Measurements from ENCODE around the gene KCNMA1. TPM values are rescaled to one million over a fixed set of nuclear protein-coding genes. Genes with fewer than 3 reads are reported as not detected.

The KCNMA1 gene
- total RNA-seq, 1 experiment from 2014 or later, result 0.70 TPM

DNA sequence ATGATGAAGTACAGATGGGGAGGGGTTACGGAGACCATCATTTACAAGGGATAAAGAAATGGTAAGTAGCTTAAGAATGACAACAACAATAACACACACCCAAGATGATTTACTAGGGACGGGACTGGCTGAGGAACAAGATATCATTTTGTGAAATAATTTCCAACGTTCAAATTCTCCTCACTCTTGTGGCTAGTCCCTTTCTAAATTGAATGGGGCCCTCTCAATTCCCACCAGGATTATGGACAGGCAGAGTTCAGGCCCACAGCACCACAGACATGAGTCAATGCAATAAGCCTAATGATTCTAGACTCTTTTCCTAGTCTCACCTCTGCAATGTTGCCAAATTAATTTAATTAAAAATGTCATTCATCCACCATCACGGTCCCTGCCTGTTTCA is 448.1 kb downstream of the KCNMA1 start:
- Histone ChIP-seq H3K79me2 (ENCODE audit: low read depth) (no peaks in the 10 kb centered on the region), H3K9me3 (ENCODE audit: insufficient read depth, low read depth) (no peaks in the 10 kb centered on the region), H3K27me3 (ENCODE audit: insufficient read depth, low read depth) (no peaks in the 10 kb centered on the region), H3K36me3 (ENCODE audit: low read depth) (no peaks in the 10 kb centered on the region), H3K4me3 (no peak overlapping the region), H4K20me1 (ENCODE audit: insufficient read depth) (no peaks in the 10 kb centered on the region), H3K4me2 (no peak overlapping the region), H3K4me1 (replicated peaks; ENCODE audit: insufficient read depth) (peaks cover 21% of the 10 kb centered on the region), H2AFZ (no peak overlapping the region), H3K27ac (no peak overlapping the region), H3K9me2 (ENCODE audit: insufficient read depth) (no peaks in the 10 kb centered on the region), H3F3A (ENCODE audit: insufficient read depth, low read depth) (peaks cover 3% of the 10 kb centered on the region; the same call in 1 of the 2 replicates)
- ChIA-PET POLR2A (ENCODE audit: unreplicated experiment) (interaction anchor here (0.8 kb wide), 1 partner anchor 206 kb away, joined by 9 read pairs; no protein-coding TSS in a partner anchor), CTCF (no interaction called here)
- no TSS peak for BruUV-seq (replicated peaks)
- no peak for DNase-seq
- intact Hi-C loops (cut with micrococcal nuclease; ENCODE audit: unreplicated experiment), result no loop called here
- no peak for TF ChIP-seq EZH2 (IDR thresholded peaks at IDR 0.05; ENCODE audit: low read depth)
- TF ChIP-seq, protein P1, sequence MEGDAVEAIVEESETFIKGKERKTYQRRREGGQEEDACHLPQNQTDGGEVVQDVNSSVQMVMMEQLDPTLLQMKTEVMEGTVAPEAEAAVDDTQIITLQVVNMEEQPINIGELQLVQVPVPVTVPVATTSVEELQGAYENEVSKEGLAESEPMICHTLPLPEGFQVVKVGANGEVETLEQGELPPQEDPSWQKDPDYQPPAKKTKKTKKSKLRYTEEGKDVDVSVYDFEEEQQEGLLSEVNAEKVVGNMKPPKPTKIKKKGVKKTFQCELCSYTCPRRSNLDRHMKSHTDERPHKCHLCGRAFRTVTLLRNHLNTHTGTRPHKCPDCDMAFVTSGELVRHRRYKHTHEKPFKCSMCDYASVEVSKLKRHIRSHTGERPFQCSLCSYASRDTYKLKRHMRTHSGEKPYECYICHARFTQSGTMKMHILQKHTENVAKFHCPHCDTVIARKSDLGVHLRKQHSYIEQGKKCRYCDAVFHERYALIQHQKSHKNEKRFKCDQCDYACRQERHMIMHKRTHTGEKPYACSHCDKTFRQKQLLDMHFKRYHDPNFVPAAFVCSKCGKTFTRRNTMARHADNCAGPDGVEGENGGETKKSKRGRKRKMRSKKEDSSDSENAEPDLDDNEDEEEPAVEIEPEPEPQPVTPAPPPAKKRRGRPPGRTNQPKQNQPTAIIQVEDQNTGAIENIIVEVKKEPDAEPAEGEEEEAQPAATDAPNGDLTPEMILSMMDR (conservative IDR thresholded peaks at IDR 0.05), result no peak

DNA sequence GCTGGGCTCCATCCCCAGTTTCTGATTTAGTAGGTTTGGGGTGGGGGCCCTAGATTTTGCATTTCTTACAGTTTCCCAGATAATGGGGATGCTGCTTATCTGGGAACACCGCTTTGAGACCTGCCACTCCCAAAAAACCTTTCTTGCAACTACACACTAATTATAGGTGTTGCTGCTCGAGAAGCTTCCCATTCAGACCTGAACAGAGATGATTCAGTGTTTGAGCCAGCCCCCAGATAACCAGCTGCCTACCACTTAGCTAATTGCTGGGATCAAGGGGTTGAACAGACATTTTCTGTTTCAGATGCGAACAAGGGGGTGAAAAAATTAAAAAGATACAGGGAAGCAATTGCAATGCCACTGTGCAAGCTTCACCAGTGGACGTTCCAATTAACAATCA is 448.5 kb downstream of the KCNMA1 start:
- ChIA-PET POLR2A (ENCODE audit: unreplicated experiment) (interaction anchor here (0.8 kb wide), 1 partner anchor 206 kb away, joined by 9 read pairs; no protein-coding TSS in a partner anchor), CTCF (no interaction called here)
- no peak overlapping the region for H2AFZ ChIP-seq
- no peak overlapping the region for H3K27ac ChIP-seq
- no peaks in the 10 kb centered on the region for H3K9me3 ChIP-seq (ENCODE audit: insufficient read depth, low read depth)
- no peaks in the 10 kb centered on the region for H3K27me3 ChIP-seq (ENCODE audit: insufficient read depth, low read depth)
- no peaks in the 10 kb centered on the region for H3K9me2 ChIP-seq (ENCODE audit: insufficient read depth)
- no TSS peak for BruUV-seq (replicated peaks)
- H4K20me1 ChIP-seq (ENCODE audit: insufficient read depth), result no peaks in the 10 kb centered on the region
- no peaks in the 10 kb centered on the region for H3K79me2 ChIP-seq (ENCODE audit: low read depth)
- TF ChIP-seq EZH2 (IDR thresholded peaks at IDR 0.05; ENCODE audit: low read depth), result no peak
- TF ChIP-seq, protein P1 (conservative IDR thresholded peaks at IDR 0.05), result no peak
- H3F3A ChIP-seq (ENCODE audit: insufficient read depth, low read depth), result no peaks in the 10 kb centered on the region
- H3K4me2 ChIP-seq, result no peak overlapping the region
- no peak for DNase-seq
- H3K4me1 ChIP-seq (replicated peaks; ENCODE audit: insufficient read depth), result peaks cover 17% of the 10 kb centered on the region
- H3K36me3 ChIP-seq (ENCODE audit: low read depth), result no peaks in the 10 kb centered on the region
- no peak overlapping the region for H3K4me3 ChIP-seq
- intact Hi-C loops (cut with micrococcal nuclease; ENCODE audit: unreplicated experiment), result no loop called here

DNA sequence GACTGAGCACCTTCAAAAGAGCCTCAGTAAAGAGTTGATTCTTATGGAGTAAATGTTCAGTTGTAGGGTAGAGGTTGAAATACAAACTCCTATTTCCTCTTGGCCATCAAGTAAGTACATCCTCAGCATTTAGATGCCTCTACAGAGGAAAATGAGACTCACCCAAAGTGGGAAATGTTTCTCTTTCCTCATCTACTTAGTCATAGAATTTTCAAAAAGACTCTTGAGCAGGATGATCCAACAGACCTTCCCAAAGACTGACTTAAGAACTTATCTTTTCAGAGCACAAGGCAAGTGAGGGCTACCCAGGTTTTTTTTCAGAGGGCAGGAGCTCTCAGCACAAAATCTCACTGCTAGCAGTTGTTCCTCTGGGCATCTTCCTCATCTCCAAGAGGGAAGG is 449.1 kb downstream of the KCNMA1 start:
- intact Hi-C loops (cut with micrococcal nuclease; ENCODE audit: unreplicated experiment), result no loop called here
- 0 out of 2 replicates have a peak overlapping the region, but pooled peaks have one; percentile 7 for H3K27ac ChIP-seq
- H3K79me2 ChIP-seq (ENCODE audit: low read depth), result no peaks in the 10 kb centered on the region
- no peak overlapping the region for H3K4me2 ChIP-seq
- ChIA-PET POLR2A (ENCODE audit: unreplicated experiment) (no interaction called here), CTCF (no interaction called here)
- H3K4me3 ChIP-seq, result no peak overlapping the region
- H4K20me1 ChIP-seq (ENCODE audit: insufficient read depth), result no peaks in the 10 kb centered on the region
- no peaks in the 10 kb centered on the region for H3F3A ChIP-seq (ENCODE audit: insufficient read depth, low read depth)
- H3K9me2 ChIP-seq (ENCODE audit: insufficient read depth), result no peaks in the 10 kb centered on the region
- no peak for TF ChIP-seq EZH2 (IDR thresholded peaks at IDR 0.05; ENCODE audit: low read depth)
- TF ChIP-seq, protein P1 (conservative IDR thresholded peaks at IDR 0.05), result no peak
- H3K36me3 ChIP-seq (ENCODE audit: low read depth), result no peaks in the 10 kb centered on the region
- H3K4me1 ChIP-seq (replicated peaks; ENCODE audit: insufficient read depth), result peaks cover 17% of the 10 kb centered on the region
- no TSS peak for BruUV-seq (replicated peaks)
- no peaks in the 10 kb centered on the region for H3K9me3 ChIP-seq (ENCODE audit: insufficient read depth, low read depth)
- no peak overlapping the region for H2AFZ ChIP-seq
- no peaks in the 10 kb centered on the region for H3K27me3 ChIP-seq (ENCODE audit: insufficient read depth, low read depth)
- no peak for DNase-seq

All from PC-9 (cell line).